IMR-90 (cell line): Measurements from ENCODE around the gene HOXB7. TPM values are rescaled to one million over a fixed set of nuclear protein-coding genes. Genes with fewer than 3 reads are reported as not detected.

Experiments
- ATAC-seq: fragments of 200-7000 bp; cut with Tn5 transposase; 2 replicates; pipeline ENCODE4 v1.9.1; 2020; ENCODE audit warnings: low read depth, mild to moderate bottlenecking, moderate library complexity
- BruUV-seq: library from RNA; stranded (reverse); fragments of 400-500 nt; replicated peaks from 2 replicates; lab custom pipeline; 2021; lab: Mats Ljungman, UMichigan
- CTCF ChIA-PET: fragments of 300-600 bp; formaldehyde crosslinking; extraction: SDS; loops from one replicate; lab custom pipeline; 2021; ENCODE audit warnings: antibody characterized with exemption; lab: Yijun Ruan, JAX
- POLR2A ChIA-PET: fragments of 300-600 bp; sonication (Branson Sonifier 250); formaldehyde crosslinking; loops from one replicate; lab custom pipeline; 2022; ENCODE audit warnings: antibody characterized with exemption; ENCODE audit not compliant: unreplicated experiment; lab: Charles Lee
- DNase-seq: peaks from one replicate; pipeline ENCODE4 v3.0.0; 2013
- H2AFZ ChIP-seq: replicated peaks from 2 replicates; pipeline ENCODE3; 2013; ENCODE audit warnings: low read length, mild to moderate bottlenecking; ENCODE audit not compliant: poor library complexity
- H2AK5ac ChIP-seq: 2 replicates; pipeline ENCODE4 v1.6.1; 2013; ENCODE audit warnings: low read depth, low read length, inconsistent platforms
- H2AK9ac ChIP-seq: replicated peaks from 2 replicates; pipeline ENCODE3; 2013; ENCODE audit warnings: mild to moderate bottlenecking, low read depth, low read length, moderate library complexity; ENCODE audit not compliant: poor library complexity
- H2BK120ac ChIP-seq: 2 replicates; pipeline ENCODE4 v1.6.1; 2013; ENCODE audit warnings: low read depth, low read length, inconsistent platforms
- H2BK15ac ChIP-seq: 3 replicates; pipeline ENCODE4 v1.6.1; 2013; ENCODE audit warnings: low read depth, low read length, inconsistent platforms
- H2BK20ac ChIP-seq: 2 replicates; pipeline ENCODE4 v1.6.1; 2013; ENCODE audit warnings: low read depth, mild to moderate bottlenecking, inconsistent platforms, low read length, moderate library complexity
- H2BK5ac ChIP-seq: 2 replicates; pipeline ENCODE4 v1.6.1; 2013; ENCODE audit warnings: mild to moderate bottlenecking, low read depth, low read length, inconsistent platforms; ENCODE audit not compliant: poor library complexity, severe bottlenecking
- H3K14ac ChIP-seq: replicated peaks from 2 replicates; pipeline ENCODE4 v1.6.1; 2013; ENCODE audit warnings: low read depth, low read length, inconsistent platforms
- H3K18ac ChIP-seq: 2 replicates; pipeline ENCODE4 v1.6.1; 2013; ENCODE audit warnings: low read depth, low read length, control low read depth
- H3K23ac ChIP-seq: 2 replicates; pipeline ENCODE4 v1.6.1; 2013; ENCODE audit warnings: low read depth, low read length, inconsistent platforms
- H3K27ac ChIP-seq: 2 replicates; pipeline ENCODE4 v1.5.1; 2013; ENCODE audit warnings: mild to moderate bottlenecking, control low read depth, low read length; ENCODE audit not compliant: insufficient read depth
- H3K27me3 ChIP-seq: 2 replicates; pipeline ENCODE4 v1.6.1; 2013; ENCODE audit warnings: low read length; ENCODE audit not compliant: control insufficient read depth, insufficient read depth
- H3K36me3 ChIP-seq: 2 replicates; pipeline ENCODE4 v1.6.1; 2013; ENCODE audit warnings: low read length, mixed read lengths; ENCODE audit not compliant: control insufficient read depth, insufficient read depth
- H3K4ac ChIP-seq: 2 replicates; pipeline ENCODE4 v1.6.1; 2013; ENCODE audit warnings: low read depth, low read length, inconsistent platforms
- H3K4me1 ChIP-seq: 2 replicates; pipeline ENCODE4 v1.6.1; 2013; ENCODE audit warnings: low read length, mixed read lengths; ENCODE audit not compliant: control insufficient read depth, insufficient read depth
- H3K4me2 ChIP-seq: 2 replicates; pipeline ENCODE4 v1.6.1; 2013; ENCODE audit warnings: low read depth, mild to moderate bottlenecking, control low read depth, low read length, moderate library complexity
- H3K4me3 ChIP-seq: 2 replicates; pipeline ENCODE4 v1.5.1; 2013; ENCODE audit warnings: low read depth, mild to moderate bottlenecking, control low read depth, low read length, moderate library complexity; ENCODE audit not compliant: insufficient read depth
- H3K56ac ChIP-seq: 2 replicates; pipeline ENCODE4 v1.6.1; 2013; ENCODE audit warnings: low read length, inconsistent platforms; ENCODE audit not compliant: insufficient read depth; ENCODE audit errors: extremely low read depth
- H3K79me1 ChIP-seq, 2 experiments: 2 replicates each; pipeline ENCODE4 v1.6.1; 2013; ENCODE audit warnings: low read length in 2 of 2, inconsistent platforms in 1 of 2, low read depth in 1 of 2
- H3K9ac ChIP-seq: 2 replicates; pipeline ENCODE4 v1.6.1; 2013; ENCODE audit warnings: low read depth, low read length, control low read depth
- H3K9me1 ChIP-seq: 2 replicates; pipeline ENCODE4 v1.6.1; 2013; ENCODE audit warnings: low read length, inconsistent platforms; ENCODE audit not compliant: insufficient read depth
- H3K9me3 ChIP-seq: 2 replicates; pipeline ENCODE4 v1.6.1; 2013; ENCODE audit warnings: low read length; ENCODE audit not compliant: control insufficient read depth, insufficient read depth
- H4K20me1 ChIP-seq: 2 replicates; pipeline ENCODE4 v1.6.1; 2013; ENCODE audit warnings: low read length, inconsistent platforms; ENCODE audit not compliant: insufficient read depth
- H4K5ac ChIP-seq: 2 replicates; pipeline ENCODE4 v1.6.1; 2013; ENCODE audit warnings: mild to moderate bottlenecking, low read depth, low read length, control low read depth
- H4K8ac ChIP-seq, 2 experiments: 2 replicates each; pipeline ENCODE4 v1.6.1; 2013; ENCODE audit warnings: low read depth in 2 of 2, low read length in 2 of 2, control low read depth in 1 of 2, inconsistent platforms in 1 of 2
- H4K91ac ChIP-seq: 2 replicates; pipeline ENCODE4 v1.6.1; 2013; ENCODE audit warnings: low read depth, low read length, inconsistent platforms; ENCODE audit not compliant: insufficient read depth
- BHLHE40 ChIP-seq: fragments of 150-350 bp; IDR thresholded peaks from 2 replicates; pipeline ENCODE4 v1.6.1; 2016; ENCODE audit warnings: mild to moderate bottlenecking, low read depth, low read length
- CEBPB ChIP-seq: IDR thresholded peaks from 2 replicates; pipeline ENCODE4 v1.6.1; 2012; ENCODE audit warnings: low read depth, low read length, improper control_type of control experiment
- CHD1 ChIP-seq: IDR thresholded peaks from 2 replicates; pipeline ENCODE4 v1.6.1; 2012; ENCODE audit warnings: low read depth, low read length, improper control_type of control experiment
- CTCF ChIP-seq: conservative IDR thresholded peaks from 2 replicates; pipeline ENCODE4 v1.5.1; 2012; ENCODE audit warnings: mild to moderate bottlenecking, low read depth, low read length, improper control_type of control experiment
- FOS ChIP-seq: fragments of 150-350 bp; IDR thresholded peaks from 2 replicates; pipeline ENCODE4 v1.6.1; 2016; ENCODE audit warnings: low read depth, low read length
- MAFK ChIP-seq: IDR thresholded peaks from 2 replicates; pipeline ENCODE4 v1.6.1; 2012; ENCODE audit warnings: low read depth, low read length, improper control_type of control experiment
- MAZ ChIP-seq: IDR thresholded peaks from 2 replicates; pipeline ENCODE4 v1.6.1; 2012; ENCODE audit warnings: low read depth, mild to moderate bottlenecking, low read length, improper control_type of control experiment, moderate library complexity, borderline replicate concordance
- MXI1 ChIP-seq: IDR thresholded peaks from 2 replicates; pipeline ENCODE4 v1.6.1; 2012; ENCODE audit warnings: low read depth, mild to moderate bottlenecking, low read length, moderate library complexity, borderline replicate concordance
- NFE2L2 ChIP-seq: fragments of 150-350 bp; IDR thresholded peaks from 2 replicates; pipeline ENCODE4 v1.6.1; 2016; ENCODE audit warnings: low read depth, mild to moderate bottlenecking, low read length
- POLR2A ChIP-seq: IDR thresholded peaks from 2 replicates; pipeline ENCODE4 v1.6.1; 2012; ENCODE audit warnings: mild to moderate bottlenecking, low read depth, low read length
- RAD21 ChIP-seq: IDR thresholded peaks from 2 replicates; pipeline ENCODE4 v1.6.1; 2012; ENCODE audit warnings: low read length, improper control_type of control experiment
- RCOR1 ChIP-seq: IDR thresholded peaks from 2 replicates; pipeline ENCODE4 v1.6.1; 2012; ENCODE audit warnings: mild to moderate bottlenecking, low read length, improper control_type of control experiment; ENCODE audit not compliant: insufficient replicate concordance
- RFX5 ChIP-seq: IDR thresholded peaks from 2 replicates; pipeline ENCODE4 v1.8.0; 2012; ENCODE audit warnings: low read depth, mild to moderate bottlenecking, low read length, moderate library complexity
- SMC3 ChIP-seq: fragments of 150-350 bp; IDR thresholded peaks from 2 replicates; pipeline ENCODE4 v1.6.1; 2016; ENCODE audit warnings: low read depth, mild to moderate bottlenecking, antibody characterized with exemption, low read length, moderate library complexity
- WGBS, 2 experiments: methylation state at CpG; one replicate each; pipeline versions ENCODE4 v1.1.5 to v1.1.7; 2013; ENCODE audit warnings: missing lambda C conversion rate in 2 of 2; ENCODE audit not compliant: insufficient read length in 1 of 2; ENCODE audit errors: extremely low coverage in 2 of 2; 5-methylcytosine and 5-hydroxymethylcytosine counted together
- dilution Hi-C: fragments of 300-500 bp; cut with HindIII; formaldehyde crosslinking; loops from one replicate; pipeline ENCODE4 v1.14.3; 2018; ENCODE audit warnings: low sequenced_read_pairs; ENCODE audit not compliant: unreplicated experiment
- in situ Hi-C: fragments of 300-500 bp; cut with MboI; formaldehyde crosslinking; loops from 3 replicates; pipeline ENCODE4 v1.14.3; 2019; ENCODE audit warnings: low sequenced_read_pairs, inconsistent platforms, mixed read lengths
- intact Hi-C: fragments of 100-400 bp; cut with micrococcal nuclease; formaldehyde crosslinking; loops from 2 replicates; pipeline ENCODE4 v1.10.0; 2022
- polyA plus RNA-seq, 3 experiments: library from polyadenylated mRNA; depleted of rRNA; stranded (reverse); fragments of >200 nt; gene quantifications; 2 replicates each; pipeline ENCODE4 v1.2.3, GENCODE V29; 2012; ENCODE audit warnings: low replicate concordance in 1 of 3
- total RNA-seq: library from RNA; depleted of rRNA; stranded (reverse); fragments of >200 nt; gene quantifications from 2 replicates; pipeline ENCODE4 v1.2.3, GENCODE V29; 2012
- TF ChIP-seq, protein P1 (sequence below): fragments of 150-350 bp; IDR thresholded peaks from 2 replicates; pipeline ENCODE4 v1.6.1; 2017; ENCODE audit warnings: mild to moderate bottlenecking, antibody characterized with exemption, low read length, low read depth
- TF ChIP-seq, protein P2 (sequence below): fragments of 150-350 bp; IDR thresholded peaks from 2 replicates; pipeline ENCODE4 v1.6.1; 2016; ENCODE audit warnings: low read depth, mild to moderate bottlenecking, low read length, moderate library complexity, borderline replicate concordance

The HOXB7 gene
- total and polyA plus RNA-seq, 2 of the 4 experiments (the other 2 are of a cell fraction): 1.8 to 6.7 TPM

DNA sequence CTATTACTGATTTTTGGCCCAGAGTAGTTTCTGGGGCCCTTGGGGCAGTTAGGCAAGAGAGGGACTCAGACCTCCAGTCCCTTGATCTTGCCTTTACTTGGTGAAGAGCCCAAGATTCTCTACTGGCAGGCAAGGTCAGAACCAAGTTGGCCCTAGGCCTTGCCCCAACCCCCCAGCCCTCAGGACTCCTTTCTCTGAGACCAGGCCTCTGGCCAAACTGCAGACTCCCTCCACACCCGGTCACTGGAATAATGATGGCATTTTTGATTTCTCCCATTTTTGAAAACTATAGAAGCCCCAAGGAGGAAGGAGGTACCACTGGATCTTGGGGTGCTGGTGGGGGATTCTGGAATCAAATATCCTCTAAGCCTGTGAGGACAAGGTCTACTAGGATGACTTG is 33.3 kb upstream of the HOXB7 start:
- Histone ChIP-seq H3K23ac (no peak overlapping the region), H3K36me3 (no peaks in the 10 kb centered on the region), H2BK5ac (no peak overlapping the region), H3K27me3 (peaks cover 92% of the 10 kb centered on the region), H3K27ac (no peak overlapping the region), H3K9ac (no peak overlapping the region), H3K4me2 (no peak overlapping the region), H4K20me1 (no peaks in the 10 kb centered on the region), H4K91ac (no peak overlapping the region), H3K9me3 (peaks cover 10% of the 10 kb centered on the region), H3K18ac (no peak overlapping the region), H2AK9ac (no peak overlapping the region), H3K4me3 (no peak overlapping the region), H2BK20ac (no peak overlapping the region), H3K9me1 (no peaks in the 10 kb centered on the region), H2BK120ac (no peak overlapping the region), H2AFZ (no peak overlapping the region), H3K4ac (no peak overlapping the region), H4K8ac (no peak overlapping the region), H3K79me1 (no peaks in the 10 kb centered on the region), H3K14ac (no peak overlapping the region), H3K4me1 (no peaks in the 10 kb centered on the region), H2BK15ac (no peak overlapping the region), H3K56ac (no peak overlapping the region), H2AK5ac (no peak overlapping the region), H4K5ac (no peak overlapping the region)
- no peak for ATAC-seq
- in situ Hi-C loops: loop anchor here (10.0 kb wide), 1 partner anchor 61 kb away; no protein-coding TSS in a partner anchor
- TF ChIP-seq NFE2L2 (no peak), CEBPB (no peak), MAZ (no peak), MXI1 (no peak), RAD21 (no peak), BHLHE40 (no peak), CHD1 (no peak), SMC3 (no peak), MAFK (no peak), CTCF (no peak), POLR2A (no peak), RFX5 (no peak), RCOR1 (no peak), FOS (no peak)
- TF ChIP-seq, protein P1, sequence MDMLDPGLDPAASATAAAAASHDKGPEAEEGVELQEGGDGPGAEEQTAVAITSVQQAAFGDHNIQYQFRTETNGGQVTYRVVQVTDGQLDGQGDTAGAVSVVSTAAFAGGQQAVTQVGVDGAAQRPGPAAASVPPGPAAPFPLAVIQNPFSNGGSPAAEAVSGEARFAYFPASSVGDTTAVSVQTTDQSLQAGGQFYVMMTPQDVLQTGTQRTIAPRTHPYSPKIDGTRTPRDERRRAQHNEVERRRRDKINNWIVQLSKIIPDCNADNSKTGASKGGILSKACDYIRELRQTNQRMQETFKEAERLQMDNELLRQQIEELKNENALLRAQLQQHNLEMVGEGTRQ: no peak
- TF ChIP-seq, protein P2, sequence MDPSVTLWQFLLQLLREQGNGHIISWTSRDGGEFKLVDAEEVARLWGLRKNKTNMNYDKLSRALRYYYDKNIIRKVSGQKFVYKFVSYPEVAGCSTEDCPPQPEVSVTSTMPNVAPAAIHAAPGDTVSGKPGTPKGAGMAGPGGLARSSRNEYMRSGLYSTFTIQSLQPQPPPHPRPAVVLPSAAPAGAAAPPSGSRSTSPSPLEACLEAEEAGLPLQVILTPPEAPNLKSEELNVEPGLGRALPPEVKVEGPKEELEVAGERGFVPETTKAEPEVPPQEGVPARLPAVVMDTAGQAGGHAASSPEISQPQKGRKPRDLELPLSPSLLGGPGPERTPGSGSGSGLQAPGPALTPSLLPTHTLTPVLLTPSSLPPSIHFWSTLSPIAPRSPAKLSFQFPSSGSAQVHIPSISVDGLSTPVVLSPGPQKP: no peak
- no TSS peak for BruUV-seq
- intact Hi-C loops: no loop called here
- CTCF ChIA-PET: no interaction called here
- dilution Hi-C loops: no loop called here
- no CpG with 5 or more reads among the region's 1 CpG for WGBS, 2 experiments
- no peak for DNase-seq
- POLR2A ChIA-PET: no interaction called here
